Adrenal gland (tissue), 5 donors: ENCODE results near the gene COL6A3.

Experiments
- CTCF ChIP-seq, 6 experiments: fragments of 450-650 bp in 4 of 6; fragments of 200-600 bp in 2 of 6; sonication (generic) in 1 of 6; IDR thresholded peaks; 1 replicate in 5 of 6; 2 replicates in 1 of 6; pipeline versions ENCODE4 v1.5.1 to v1.8.0; 2016 to 2021; ENCODE audit warnings: antibody characterized with exemption in 6 of 6, mild to moderate bottlenecking in 2 of 6, moderate library complexity in 1 of 6
- POLR2A ChIP-seq, 2 donors: fragments of 450-650 bp; IDR thresholded peaks; one replicate each; pipeline ENCODE4 v1.6.1; 2017; ENCODE audit warnings: antibody characterized with exemption in 2 of 2, mild to moderate bottlenecking in 2 of 2, moderate library complexity in 1 of 2
- donor health status: DM: no; HTN: no; CAD: no.

- TF ChIP-seq CTCF (IDR thresholded peaks at IDR 0.05) (no peak), POLR2A (IDR thresholded peaks at IDR 0.05) (no peak)
Measured at GRCh38 chr2:237445611-237446337, 31.8 kb upstream of the COL6A3 start.
